Endodermal cell (in vitro differentiated cells): ENCODE measurements around the gene TBXA2R. TPM values are rescaled to one million over a fixed set of nuclear protein-coding genes. Genes with fewer than 3 reads are reported as not detected.

Source experiments
- DNase-seq: peaks from one replicate; pipeline ENCODE4 v3.0.0-alpha.2; 2017
- H3K27ac ChIP-seq: 2 replicates; pipeline ENCODE4 v1.5.1; 2013; ENCODE audit warnings: mild to moderate bottlenecking, low read depth, low read length, moderate library complexity
- H3K27me3 ChIP-seq: 2 replicates; pipeline ENCODE4 v1.6.1; 2013; ENCODE audit warnings: mild to moderate bottlenecking, low read length, moderate library complexity; ENCODE audit not compliant: insufficient read depth, control insufficient read depth, poor library complexity, severe bottlenecking
- H3K36me3 ChIP-seq: 2 replicates; pipeline ENCODE4 v1.7.0; 2013; ENCODE audit warnings: mild to moderate bottlenecking, low read length, moderate library complexity; ENCODE audit not compliant: control insufficient read depth, insufficient read depth
- H3K4me1 ChIP-seq: one replicate; pipeline ENCODE4 v1.7.0; 2013; ENCODE audit warnings: low read length; ENCODE audit not compliant: control insufficient read depth, insufficient read depth
- H3K4me3 ChIP-seq: 2 replicates; pipeline ENCODE4 v1.5.1; 2013; ENCODE audit warnings: mild to moderate bottlenecking, low read length, moderate library complexity
- H3K9ac ChIP-seq: 2 replicates; pipeline ENCODE4 v1.6.1; 2013; ENCODE audit warnings: mild to moderate bottlenecking, low read length, moderate library complexity; ENCODE audit not compliant: poor library complexity, severe bottlenecking; ENCODE audit errors: extremely low read depth
- H3K9me3 ChIP-seq: 2 replicates; pipeline ENCODE4 v1.6.1; 2013; ENCODE audit warnings: mild to moderate bottlenecking, low read length, moderate library complexity; ENCODE audit not compliant: control insufficient read depth
- H3K27ac Mint-ChIP-seq: 2 replicates; pipeline ENCODE4 v1.8.0; 2020; ENCODE audit warnings: mixed read lengths
- H3K27me3 Mint-ChIP-seq: 2 replicates; pipeline ENCODE4 v1.8.0; 2021; ENCODE audit warnings: mild to moderate bottlenecking, mixed read lengths; ENCODE audit not compliant: insufficient read depth
- H3K36me3 Mint-ChIP-seq: 2 replicates; pipeline ENCODE4 v1.8.0; 2020; ENCODE audit warnings: low read depth, mixed read lengths
- H3K4me1 Mint-ChIP-seq: 2 replicates; pipeline ENCODE4 v1.8.0; 2020; ENCODE audit warnings: mixed read lengths
- H3K4me3 Mint-ChIP-seq: 2 replicates; pipeline ENCODE4 v1.8.0; 2020; ENCODE audit warnings: mild to moderate bottlenecking, moderate library complexity, mixed read lengths
- H3K9me3 Mint-ChIP-seq: 2 replicates; pipeline ENCODE4 v1.8.0; 2020; ENCODE audit warnings: mild to moderate bottlenecking, mixed read lengths
- WGBS, 2 experiments: methylation state at CpG; one replicate each; pipeline versions ENCODE4 v1.1.5 to v1.1.7; 2013; ENCODE audit warnings: missing lambda C conversion rate in 2 of 2, mixed read lengths in 1 of 2; ENCODE audit not compliant: insufficient coverage in 1 of 2, insufficient read length in 1 of 2; 5-methylcytosine and 5-hydroxymethylcytosine counted together
- long read RNA-seq, 4 experiments: library from polyadenylated mRNA in 2 of 4; library from RNA in 1 of 4; library from capped mRNA in 1 of 4; stranded (forward) in 3 of 4; unstranded in 1 of 4; transcript quantifications; one replicate each; pipeline ENCODE4 v2.0.0, GENCODE V29; 2020 to 2021; ENCODE audit warnings: inconsistent platforms in 1 of 4
- polyA plus RNA-seq, 2 experiments: library from polyadenylated mRNA; stranded (reverse); fragments of 50-300 nt; gene quantifications; one replicate each; pipeline ENCODE4 v1.2.3, GENCODE V29; 2013
- total RNA-seq, 2 donors: library from RNA; stranded (reverse); fragmentation: NEBNext Ultra II Directional in 1 of 2; extraction: Animal tissue kit (Norgen Biotek cat#: 25700) in 1 of 2; gene quantifications; 2 replicates in 1 of 2; 3 replicates in 1 of 2; pipeline ENCODE4 v1.2.1, GENCODE V29; 2021
- TF ChIP-seq, protein P1 (sequence below): fragments of 200-600 bp; sonication (generic); conservative IDR thresholded peaks from 2 replicates; pipeline ENCODE4 v1.5.0; 2021; ENCODE audit warnings: antibody characterized with exemption, mild to moderate bottlenecking

Gene TBXA2R
- under 1 TPM; 0.29 to 0.42 TPM for total RNA-seq
- 0.39 TPM for polyA plus RNA-seq (2013, experiment 1 of 2)
- 0.25 TPM for polyA plus RNA-seq (2013, experiment 2 of 2)
- long read RNA-seq, experiment 1 = 0 reads
- long read RNA-seq, experiment 2, partial matches to known transcripts = 0 of 3 reads
- long read RNA-seq, experiment 2, other reads (novel, unspliced or antisense) = 0 of 3 reads
- long read RNA-seq, experiment 3, partial matches to known transcripts = 0 of 1 reads
- long read RNA-seq, experiment 3, other reads (novel, unspliced or antisense) = 0 of 1 reads
- long read RNA-seq, experiment 4 = 0 reads

DNA sequence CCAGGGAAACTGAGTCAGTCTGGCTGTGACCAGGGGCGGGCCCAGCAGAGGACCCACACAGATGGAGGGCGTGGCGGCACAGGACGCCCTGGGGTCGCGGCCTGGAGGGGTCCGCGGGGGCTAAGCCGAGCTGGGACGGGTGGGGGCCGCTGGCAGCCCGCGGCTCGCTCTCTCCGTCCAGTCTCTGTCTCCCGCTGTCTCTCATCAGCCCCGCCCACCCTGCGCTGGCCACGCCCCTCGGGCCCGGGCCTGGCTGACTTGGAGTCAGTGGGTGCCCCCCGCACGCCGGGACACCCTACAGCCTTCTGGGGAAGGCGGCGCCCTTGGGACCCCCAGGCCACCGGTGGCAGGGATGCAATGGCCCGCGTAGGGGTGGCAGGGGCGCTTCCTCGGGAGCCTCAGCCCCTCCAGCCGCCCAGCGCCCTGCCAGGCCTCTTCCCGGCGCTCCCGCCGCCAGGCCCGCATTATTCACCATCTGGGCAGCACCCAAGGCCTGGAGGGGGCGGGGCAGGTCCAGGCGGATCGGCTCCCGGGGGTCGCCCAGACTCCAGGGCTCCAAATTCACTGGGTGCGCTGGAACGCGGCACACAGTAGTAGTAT lies at the start of gene TBXA2R:
Gene TBXA2R (minus strand): TSS at position 186 of the 600 bp plus-strand sequence. CDS start 6,241 bp downstream, outside the sequence.
- Histone ChIP-seq H3K4me3 (peak within 1 kb of the TSS; percentile 62), H3K36me3 (peaks cover 7% of the 10 kb centered on the region), H3K9ac (no peak within 1 kb of the TSS), H3K27me3 (peaks cover 16% of the 10 kb centered on the region), H3K9me3 (no peaks in the 10 kb centered on the region), H3K27ac (no peak within 1 kb of the TSS), H3K4me1 (no peaks in the 10 kb centered on the region)
- WGBS, 2 experiments = 10% methylated on average over 20 to 46 of the region's 46 CpGs
- TF ChIP-seq, protein P1, sequence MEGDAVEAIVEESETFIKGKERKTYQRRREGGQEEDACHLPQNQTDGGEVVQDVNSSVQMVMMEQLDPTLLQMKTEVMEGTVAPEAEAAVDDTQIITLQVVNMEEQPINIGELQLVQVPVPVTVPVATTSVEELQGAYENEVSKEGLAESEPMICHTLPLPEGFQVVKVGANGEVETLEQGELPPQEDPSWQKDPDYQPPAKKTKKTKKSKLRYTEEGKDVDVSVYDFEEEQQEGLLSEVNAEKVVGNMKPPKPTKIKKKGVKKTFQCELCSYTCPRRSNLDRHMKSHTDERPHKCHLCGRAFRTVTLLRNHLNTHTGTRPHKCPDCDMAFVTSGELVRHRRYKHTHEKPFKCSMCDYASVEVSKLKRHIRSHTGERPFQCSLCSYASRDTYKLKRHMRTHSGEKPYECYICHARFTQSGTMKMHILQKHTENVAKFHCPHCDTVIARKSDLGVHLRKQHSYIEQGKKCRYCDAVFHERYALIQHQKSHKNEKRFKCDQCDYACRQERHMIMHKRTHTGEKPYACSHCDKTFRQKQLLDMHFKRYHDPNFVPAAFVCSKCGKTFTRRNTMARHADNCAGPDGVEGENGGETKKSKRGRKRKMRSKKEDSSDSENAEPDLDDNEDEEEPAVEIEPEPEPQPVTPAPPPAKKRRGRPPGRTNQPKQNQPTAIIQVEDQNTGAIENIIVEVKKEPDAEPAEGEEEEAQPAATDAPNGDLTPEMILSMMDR = no peak
- Mint-ChIP-seq H3K4me1 (peaks cover 6% of the 10 kb centered on the region), H3K4me3 (no peak within 1 kb of the TSS), H3K36me3 (peaks cover 9% of the 10 kb centered on the region), H3K27ac (no peak within 1 kb of the TSS), H3K9me3 (no peaks in the 10 kb centered on the region), H3K27me3 (peaks cover 2% of the 10 kb centered on the region)
- peak; percentile 91 for DNase-seq

DNA sequence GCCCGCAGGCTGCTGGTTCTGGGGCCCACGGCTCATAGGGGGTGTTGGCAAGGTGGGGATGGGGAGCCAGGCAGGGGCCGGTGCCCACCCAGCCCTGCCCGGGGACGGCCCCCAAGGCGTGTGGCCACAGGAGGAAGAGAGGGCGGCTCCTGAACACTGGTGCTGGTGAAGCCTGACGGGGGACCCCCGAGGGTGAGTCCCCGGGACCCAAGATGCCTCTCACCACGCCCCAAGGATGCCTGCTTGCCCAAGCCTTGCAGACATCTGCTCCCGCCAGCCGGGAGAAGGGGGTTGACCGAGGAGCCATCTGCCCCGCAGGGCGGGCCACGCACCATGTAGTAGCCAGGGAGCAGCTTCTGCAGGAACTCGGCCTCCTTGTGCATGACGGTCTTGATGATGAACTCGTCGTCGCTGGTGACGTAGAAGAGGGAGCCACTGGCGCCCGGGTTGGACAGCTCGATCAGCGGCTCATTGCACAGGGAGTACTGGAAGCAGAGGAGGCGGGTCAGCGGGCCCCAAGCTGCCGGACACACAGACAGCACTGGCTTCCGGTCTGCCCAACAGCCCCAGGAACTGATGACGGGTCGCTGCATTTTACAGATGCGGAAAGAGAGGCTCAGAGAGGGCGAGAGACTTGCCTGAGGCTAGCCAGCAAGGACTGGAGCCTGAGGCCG lies 49.5 kb upstream of the TBXA2R start:
- Histone ChIP-seq H3K4me3 (no peak overlapping the region), H3K36me3 (peaks cover 30% of the 10 kb centered on the region), H3K9me3 (no peaks in the 10 kb centered on the region), H3K27ac (peak overlapping the region; percentile 73), H3K9ac (no peak overlapping the region), H3K27me3 (no peaks in the 10 kb centered on the region), H3K4me1 (no peaks in the 10 kb centered on the region)
- DNase-seq = no peak
- Mint-ChIP-seq H3K9me3 (no peaks in the 10 kb centered on the region), H3K36me3 (peaks cover 47% of the 10 kb centered on the region), H3K27me3 (no peaks in the 10 kb centered on the region), H3K4me3 (no peak overlapping the region), H3K27ac (no peak overlapping the region), H3K4me1 (no peaks in the 10 kb centered on the region)
- WGBS, 2 experiments = 91% methylated on average over 32 to 36 of the region's 36 CpGs
- TF ChIP-seq, protein P1 = no peak

DNA sequence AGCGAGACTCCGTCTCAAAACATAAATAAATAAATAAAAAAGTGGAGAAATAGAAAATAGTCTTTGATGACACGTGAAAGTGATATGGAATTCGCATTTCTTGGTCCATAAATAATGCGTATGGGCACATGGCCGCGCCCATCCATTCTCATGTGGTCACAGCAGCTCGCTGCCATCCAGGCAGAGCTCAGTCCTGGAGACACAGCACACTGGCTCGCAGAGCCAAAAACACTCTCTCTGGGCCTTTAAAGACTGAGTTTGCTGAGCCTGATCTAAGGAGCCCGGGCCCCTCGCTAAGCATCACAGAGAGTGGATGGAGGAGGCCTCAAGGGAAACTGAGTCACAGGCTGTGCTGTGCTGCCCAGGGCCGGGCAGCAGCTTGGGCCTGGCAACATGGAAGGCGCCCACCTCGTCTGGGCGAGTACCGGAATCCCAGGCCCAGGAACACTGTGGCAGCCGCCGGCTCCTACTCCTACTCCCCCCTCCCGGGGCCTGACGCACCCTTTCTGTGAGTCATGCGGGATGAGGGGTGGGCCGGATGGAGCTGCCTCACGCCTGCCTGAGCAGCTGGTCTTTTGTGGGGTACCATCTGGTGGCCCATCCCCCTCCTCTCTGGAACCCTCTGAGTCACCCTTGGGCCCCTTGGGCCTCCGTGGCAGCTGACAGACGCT lies 48.9 kb upstream of the TBXA2R start:
- Histone ChIP-seq H3K27ac (peak overlapping the region; percentile 73), H3K9me3 (no peaks in the 10 kb centered on the region)
- 88 to 95% methylated on average over 18 to 25 of the region's 25 CpGs for WGBS, 2 experiments

More for the DNA sequence above, 48.9 kb upstream of the TBXA2R start:
- Histone ChIP-seq H3K9ac (no peak overlapping the region), H3K4me1 (no peaks in the 10 kb centered on the region), H3K4me3 (no peak overlapping the region), H3K36me3 (peaks cover 25% of the 10 kb centered on the region), H3K27me3 (no peaks in the 10 kb centered on the region)
- TF ChIP-seq, protein P1 = no peak
- H3K9me3 Mint-ChIP-seq = no peaks in the 10 kb centered on the region
- H3K27ac Mint-ChIP-seq = no peak overlapping the region
- DNase-seq = no peak
- H3K36me3 Mint-ChIP-seq = peaks cover 45% of the 10 kb centered on the region
- no peaks in the 10 kb centered on the region for H3K4me1 Mint-ChIP-seq
- no peak overlapping the region for H3K4me3 Mint-ChIP-seq
- no peaks in the 10 kb centered on the region for H3K27me3 Mint-ChIP-seq
